GM21367 (cell line): ENCODE measurements around the gene CEBPE.

Experiments used
- ATAC-seq: cut with Tn5 transposase; IDR thresholded peaks from one replicate; pipeline ENCODE4 v1.9.1; 2021; ENCODE audit not compliant: unreplicated experiment

Gene CEBPE

DNA sequence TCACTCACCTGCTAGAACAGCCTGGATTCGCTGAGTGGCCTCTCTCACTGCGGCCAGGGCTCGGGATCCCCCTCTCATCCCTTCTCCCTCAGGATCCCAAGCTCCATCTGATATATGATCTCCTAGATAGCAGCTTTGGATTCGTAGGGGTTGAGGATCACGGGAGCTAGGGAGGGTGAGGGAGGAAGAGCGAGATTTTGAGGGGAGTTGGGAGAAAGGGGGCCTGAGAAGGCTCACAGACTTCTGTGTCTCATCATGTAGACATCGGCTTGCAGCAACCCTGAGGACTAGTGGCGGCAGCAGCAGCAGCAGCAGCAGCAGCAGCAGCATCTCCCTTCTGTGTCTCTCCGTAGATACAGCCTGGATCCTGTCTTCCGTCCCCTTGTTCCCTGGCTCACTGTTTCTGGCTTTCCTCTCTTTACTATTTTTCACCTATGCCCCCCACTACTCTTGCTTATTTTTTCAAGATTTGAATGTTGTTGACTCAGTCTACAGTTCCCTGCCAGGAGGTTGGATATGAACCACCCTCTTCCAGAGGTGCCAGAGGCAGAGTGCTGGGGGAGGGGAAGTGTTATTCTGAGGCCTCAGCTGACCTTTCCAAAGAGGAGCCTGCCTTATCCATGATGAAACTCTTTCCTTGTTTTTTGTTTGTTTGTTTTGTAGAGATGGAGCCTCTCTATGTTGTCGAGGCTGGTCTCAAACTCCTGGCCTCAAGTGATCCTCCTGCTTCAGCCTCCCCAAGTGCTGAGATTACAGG lies 14.3 kb downstream of the CEBPE start, which contains the start of gene CIROP:
Gene CIROP (minus strand): TSS at position 399 of the 757 bp plus-strand sequence. CDS start 69 bp downstream, at position 330.
- no peak for ATAC-seq

DNA sequence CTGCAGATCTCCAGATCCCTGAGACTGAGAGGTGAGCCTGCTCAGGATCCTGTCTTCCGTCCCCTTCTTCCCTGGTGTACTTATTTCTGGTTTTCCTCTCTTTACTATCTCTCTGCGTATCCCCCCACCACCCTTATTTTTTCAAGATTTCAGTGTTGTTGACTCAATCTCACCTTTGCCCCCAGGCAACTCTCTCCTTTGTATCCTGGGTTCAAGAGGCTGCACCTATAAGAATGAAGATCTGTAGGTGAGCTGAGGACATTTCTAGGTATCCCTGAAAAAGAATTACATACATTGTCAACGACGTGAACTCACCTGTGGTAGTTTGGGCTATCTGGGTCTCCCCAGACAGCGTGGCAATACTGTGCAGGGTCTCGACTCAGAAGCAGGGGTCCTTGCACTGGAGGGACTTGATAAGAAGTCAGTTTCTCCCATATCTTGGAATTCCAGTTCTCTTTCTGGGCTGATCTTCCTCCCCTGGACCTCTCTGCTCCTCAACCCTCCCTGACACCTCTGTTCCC lies 14.9 kb downstream of the CEBPE start:
- no peak for ATAC-seq

DNA sequence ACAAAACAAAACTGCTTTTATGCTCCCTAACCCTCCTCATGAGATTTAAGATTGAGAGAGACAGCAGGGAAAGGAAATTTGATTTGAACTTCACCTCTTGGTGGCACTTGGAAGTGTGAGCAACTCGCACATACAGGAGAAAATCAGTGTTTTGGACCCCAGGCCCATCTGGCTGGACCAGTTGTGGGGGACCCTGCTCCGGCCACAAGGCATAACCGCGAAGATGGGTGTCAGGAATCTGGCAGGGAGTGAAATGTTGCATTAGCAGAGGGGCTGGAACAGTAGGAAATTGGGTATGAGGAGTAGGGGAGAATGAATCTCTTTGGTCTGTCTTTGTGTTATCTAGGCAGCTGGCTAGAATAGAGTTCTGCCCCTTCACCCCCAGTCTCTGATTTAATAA lies 15.5 kb downstream of the CEBPE start:
- no peak for ATAC-seq

DNA sequence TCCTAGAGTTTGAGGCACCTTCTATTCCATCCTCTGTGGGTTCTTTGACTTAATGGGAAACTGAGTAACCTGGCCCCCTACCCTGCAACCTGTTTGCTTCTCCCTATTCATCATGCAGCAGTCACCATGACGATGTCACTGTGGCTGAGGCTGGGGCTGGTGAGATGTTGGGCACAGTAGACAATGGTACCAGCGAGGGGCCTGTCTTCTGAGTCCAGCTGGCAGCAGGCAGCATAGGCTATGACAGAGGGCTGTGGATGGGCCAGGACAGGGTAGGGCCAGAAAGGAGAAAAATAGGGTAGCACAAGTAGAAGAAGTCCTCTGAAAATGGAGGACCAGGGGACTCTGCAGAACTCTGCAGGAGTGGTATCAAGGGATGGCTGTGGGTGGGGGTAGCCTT lies 16.3 kb downstream of the CEBPE start:
- ATAC-seq: no peak

DNA sequence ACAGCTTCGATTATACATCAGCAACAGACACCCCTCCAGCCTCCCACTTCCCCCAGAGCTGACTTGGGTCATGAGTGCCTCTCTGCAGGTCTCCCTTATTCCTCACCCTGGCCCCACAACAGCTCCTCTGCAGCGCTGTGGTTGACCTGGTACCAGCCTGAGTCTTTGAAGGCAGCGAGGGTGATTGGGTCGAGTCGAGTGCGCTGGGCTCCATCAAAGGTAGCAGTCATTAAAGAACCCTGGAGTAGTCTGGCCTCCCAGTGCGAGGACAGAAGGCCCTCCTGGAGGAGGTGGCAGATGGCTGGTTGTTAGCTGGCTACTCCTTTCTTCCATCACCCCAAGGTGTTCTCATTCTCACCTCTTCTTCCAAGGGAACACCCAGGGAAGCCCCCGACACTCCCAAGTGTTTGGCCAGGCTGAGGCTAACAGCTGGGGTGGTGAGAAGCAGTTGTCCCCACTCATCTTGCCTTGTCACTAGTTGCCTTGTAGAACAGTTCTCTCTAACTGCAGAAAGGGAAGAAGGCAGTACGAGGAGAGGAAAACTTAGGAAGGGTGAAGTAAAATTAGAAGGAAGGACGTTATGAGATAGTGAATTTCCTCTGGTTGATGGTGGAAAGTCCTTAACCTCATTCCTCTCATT lies 16.9 kb downstream of the CEBPE start:
- ATAC-seq: no peak

DNA sequence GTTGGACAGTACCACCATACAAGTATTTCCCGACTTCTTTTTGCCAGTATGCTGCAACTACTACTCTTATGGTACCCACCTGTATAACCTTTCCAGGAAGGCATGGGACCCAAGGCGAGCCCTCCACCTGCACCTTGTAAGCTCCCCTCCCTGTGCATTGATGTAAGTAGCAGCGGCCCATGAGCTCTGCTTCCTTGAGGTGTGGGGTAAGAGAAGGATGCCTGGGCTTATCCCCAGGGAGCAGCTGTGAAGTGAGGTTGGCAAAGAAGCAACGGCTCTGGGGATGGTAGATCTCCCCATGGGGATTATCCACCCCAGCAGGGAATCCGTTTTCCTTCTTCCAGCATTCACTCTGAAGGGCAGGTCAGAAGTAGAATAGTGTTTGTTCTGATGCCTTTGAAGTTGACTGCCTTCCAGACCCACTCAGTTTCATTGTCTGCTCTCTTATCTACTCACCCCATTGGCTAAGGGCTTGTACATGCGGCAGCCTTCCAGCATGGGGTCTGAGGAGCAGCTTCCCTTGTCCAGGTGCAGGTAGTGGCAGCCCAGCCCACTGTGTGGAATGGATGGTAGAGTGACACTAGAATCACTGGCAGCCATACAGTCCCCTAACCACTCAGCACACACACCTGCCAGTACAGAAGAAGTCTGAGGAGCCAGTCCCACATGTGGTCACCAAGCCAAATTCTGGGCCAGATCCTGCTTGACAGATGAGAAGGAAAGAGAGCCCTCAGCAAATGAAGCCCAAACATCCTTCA lies 17.7 kb downstream of the CEBPE start:
- no peak for ATAC-seq

DNA sequence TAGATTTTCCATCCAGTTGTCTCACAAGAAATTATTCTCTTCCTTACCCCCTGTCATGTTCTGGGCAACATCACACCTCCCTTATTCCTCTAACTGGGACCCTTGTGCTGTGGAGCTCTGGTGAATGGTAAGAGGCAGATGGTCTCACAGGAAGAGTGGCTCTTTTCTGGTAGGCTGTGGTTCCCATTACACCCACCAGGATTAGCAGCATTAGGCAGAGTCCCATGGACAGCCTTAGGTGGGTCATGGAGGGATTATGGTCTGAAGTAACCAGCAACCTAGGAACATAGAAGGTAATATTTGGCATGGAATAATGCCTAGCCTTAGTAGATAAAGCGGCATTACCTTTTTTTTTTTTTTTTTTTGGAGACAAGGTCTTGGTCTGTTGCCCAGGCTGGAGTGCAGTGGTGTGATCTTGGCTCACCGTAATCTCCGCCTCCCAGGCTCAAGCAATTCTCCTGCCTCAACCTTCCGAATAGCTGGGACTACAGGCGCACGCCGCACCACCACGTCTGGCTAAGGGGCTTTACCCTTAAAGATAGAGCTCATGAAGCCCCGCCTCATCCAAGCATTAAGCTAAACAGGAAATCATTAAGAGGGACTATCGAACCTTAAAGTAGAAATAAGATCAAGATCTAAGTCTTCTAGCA lies 19.7 kb downstream of the CEBPE start:
- no peak for ATAC-seq

DNA sequence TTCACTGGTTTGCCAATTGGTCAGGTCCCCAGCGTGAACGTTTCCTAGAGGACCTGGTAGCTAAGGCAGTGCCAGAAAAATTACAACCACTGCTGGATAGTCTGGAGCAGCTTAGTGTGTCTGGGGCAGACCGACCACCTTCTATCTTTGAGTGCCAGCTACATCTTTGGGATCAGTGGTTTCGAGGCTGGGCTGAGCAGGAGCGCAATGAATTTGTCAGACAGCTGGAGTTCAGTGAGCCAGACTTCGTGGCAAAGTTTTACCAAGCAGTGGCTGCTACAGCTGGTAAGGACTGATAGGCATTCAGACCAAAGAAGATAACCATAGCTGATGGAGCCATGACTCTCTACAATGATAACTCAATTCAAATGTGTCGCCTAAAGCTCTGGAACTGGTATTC lies 21.3 kb downstream of the CEBPE start:
- ATAC-seq: no peak

DNA sequence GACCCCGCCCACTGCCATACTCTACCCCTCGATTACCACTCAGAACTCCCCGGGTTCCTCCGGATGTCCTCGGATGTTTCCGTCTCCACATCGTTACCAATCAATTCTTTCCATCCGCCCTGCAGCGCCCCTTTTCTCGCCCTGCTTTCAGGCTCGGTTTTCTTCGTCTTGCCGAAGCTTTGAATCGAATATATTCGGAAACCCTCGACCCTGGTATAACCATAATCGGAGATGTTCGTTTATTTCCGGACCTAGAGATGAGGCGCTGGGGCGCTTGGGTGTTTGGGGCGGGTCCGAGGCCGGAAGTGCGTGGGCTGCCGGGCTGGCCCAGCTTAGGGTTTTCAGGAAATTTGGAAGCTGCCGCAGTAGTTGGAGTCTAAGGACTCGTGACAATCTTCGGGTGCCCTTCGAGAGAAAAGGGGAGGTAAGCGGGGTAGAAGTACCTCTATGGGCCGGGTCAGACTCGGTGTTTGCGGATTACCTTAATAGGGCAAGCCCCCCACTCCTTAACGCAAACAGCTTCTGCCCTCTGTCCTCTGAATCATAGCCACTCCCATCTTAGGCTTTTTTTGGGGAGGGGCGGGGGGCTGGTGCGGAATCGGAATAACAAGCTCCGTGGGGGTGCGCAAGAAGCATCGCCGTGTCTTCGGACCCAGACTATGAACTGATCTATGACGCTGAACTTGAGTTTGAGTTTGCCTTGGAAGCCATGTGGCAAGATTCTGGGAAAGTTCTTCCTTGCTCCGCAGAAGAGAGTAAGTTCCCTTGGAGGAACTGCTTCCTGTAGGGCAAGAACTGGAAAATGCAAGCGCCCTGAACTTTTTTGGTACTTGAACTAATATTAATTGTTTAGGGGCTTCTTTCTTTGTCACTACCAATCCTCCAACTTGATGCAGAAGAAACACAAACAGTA lies 23.6 kb downstream of the CEBPE start, which contains the start of gene C14orf119:
Gene C14orf119 (plus strand): TSS at position 310 of the 913 bp plus-strand sequence. CDS start 2,154 bp downstream, outside the sequence.
- peak; percentile 91 for ATAC-seq

DNA sequence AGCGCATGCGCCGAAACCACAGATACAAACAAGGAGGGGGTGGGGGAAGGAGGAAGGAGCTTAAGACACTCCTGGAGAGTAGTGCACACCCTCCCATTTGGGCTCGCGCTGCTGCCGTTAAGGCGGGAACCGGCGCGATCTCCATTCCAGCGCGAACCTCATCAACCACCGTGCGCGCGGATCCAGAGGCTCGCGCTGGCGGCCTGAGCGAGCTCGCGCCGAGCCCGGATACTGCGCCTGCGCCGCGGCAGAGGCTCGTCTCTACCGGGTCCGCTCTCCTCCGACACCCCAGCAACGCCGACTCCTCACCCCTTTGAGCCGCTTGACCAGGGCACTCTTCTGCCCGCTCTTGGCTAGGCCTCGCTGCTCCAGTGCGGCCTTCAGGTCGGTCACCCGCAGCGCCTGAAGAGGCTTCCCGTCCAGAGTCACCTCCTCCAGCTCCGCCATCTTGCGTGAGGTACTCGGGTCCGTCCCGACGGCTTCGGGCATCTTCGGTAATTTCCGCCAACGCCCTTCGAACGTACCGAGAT lies 24.3 kb downstream of the CEBPE start, which contains the start of gene ACIN1:
Gene ACIN1 (minus strand): TSS at position 471 of the 530 bp plus-strand sequence. CDS start 24 bp downstream, at position 447.
- peak; percentile 18 for ATAC-seq

DNA sequence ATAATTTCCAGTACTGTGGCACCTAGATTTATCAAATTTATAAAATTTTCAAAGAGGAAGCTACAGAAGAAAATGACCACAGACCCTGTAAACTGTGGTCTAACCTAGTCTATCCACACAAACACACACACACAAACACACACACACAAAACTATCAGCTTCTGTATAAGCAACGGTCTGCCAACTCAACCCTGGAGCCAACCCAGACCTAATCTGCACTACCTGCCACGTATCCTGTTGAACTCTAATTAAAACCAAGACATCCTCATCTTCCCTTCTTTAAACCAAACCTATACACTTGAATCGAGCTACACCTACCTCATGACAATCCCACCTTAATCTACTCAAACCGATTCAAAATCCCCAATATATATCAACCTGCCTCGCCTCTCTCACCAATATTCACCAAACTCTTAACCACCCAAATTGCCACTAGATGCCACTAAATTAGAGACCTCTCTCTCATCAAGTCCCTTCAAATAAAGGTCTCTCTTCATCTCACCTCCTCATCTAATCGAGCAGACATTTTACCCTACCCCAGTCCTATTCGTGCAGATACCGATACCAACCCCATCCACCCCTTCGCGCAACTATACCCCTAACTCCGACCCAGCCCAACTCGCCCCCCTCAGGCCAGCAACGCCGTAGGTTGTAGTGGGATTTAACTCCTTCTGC lies 24.9 kb downstream of the CEBPE start:
- ATAC-seq: no peak

DNA sequence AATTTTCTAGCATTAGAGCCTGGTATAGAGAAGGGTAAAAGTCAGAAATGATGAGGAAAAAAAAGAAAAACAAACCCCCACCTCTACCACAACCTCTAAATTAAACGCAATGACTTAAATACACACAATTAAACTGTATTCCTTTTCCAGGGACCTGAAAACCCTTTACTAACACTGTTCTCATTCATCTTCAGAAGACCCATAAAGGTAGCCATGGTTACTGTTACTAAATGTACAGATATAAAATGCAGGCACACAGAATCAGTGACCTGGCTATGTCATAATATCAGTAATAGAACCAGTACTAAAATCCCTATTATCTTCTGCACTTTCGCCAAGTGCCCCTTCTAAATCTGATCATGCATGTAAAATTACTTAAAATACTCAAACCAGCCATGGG lies 25.5 kb downstream of the CEBPE start:
- ATAC-seq: no peak

DNA sequence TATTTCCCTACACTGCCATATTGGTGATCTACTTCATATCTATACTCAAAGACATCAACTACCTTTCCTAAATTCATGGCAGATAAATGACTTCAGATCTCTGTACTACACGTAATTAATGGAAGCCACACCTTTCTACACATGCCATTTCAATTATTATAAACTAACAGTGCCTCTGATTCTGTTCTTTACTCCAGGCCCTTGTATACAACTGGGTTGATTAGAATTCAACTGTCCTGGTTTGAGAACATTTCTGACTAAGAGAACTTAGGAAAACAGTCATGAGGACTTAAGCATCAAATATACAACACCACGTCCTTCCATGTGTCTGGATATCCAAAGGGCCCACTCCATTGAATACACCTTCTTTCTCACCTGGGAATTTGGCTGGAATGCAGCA lies 26.0 kb downstream of the CEBPE start:
- ATAC-seq: no peak

DNA sequence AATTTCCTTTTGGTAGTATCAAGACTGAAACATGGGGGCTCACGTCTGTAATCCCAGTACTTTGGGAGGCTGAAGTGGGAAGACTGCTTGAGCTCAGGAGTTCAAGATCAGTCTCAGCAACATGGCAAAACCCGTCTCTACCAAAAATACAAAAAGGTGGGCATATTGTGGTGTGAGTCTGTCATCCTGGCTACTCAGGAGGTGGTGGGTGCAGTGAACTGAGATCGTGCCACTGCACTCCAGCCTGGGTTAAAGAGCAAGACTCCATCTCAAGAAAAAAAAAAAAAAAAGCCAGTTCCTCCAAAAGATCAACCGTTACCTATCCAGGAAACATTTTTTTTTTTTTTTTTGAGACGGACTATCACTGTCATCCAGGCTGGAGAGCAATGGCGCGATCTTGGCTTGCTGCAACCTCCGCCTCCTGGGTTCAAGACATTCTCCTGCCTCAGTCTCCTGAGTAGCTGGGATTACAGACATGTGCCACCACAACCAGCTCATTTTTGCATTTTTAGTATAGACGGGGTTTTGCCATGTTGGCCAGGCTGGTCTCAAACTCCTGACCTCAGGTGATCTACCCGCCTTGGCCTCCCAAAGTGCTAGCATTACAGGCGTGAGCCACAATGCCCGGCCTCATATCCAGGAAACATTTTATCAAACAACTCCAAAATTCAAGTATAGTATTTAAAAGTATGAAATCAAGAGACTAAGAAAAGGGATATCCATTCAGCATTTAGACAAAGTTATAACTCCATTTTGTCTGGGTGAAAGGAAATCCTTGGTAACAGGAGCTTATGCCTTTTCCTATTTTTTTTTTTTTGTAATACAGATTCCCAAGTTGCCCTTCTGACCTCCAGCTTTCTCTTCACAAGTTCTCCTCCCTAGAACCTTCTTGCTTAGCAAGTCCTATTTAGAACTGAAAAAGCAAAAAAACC lies 27.5 kb downstream of the CEBPE start:
- ATAC-seq: no peak

DNA sequence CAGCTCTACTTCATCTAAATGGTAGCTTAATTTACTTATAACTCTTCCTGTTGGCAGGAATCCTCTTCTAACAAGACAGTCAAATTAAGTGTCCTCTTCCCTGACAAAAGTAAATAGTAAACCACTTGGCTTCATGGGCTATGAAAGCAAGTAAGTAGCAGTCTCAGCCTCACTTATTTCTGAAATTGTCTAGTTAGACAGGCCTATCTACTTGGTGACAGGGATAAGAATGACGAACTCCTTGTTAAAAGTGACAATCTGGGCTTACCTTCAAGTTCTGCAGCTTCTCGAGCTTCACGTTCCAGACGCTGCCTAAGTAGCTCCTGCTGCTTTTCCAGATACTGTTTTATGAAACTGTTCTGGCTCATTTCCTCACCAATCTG lies 28.8 kb downstream of the CEBPE start:
- no peak for ATAC-seq

DNA sequence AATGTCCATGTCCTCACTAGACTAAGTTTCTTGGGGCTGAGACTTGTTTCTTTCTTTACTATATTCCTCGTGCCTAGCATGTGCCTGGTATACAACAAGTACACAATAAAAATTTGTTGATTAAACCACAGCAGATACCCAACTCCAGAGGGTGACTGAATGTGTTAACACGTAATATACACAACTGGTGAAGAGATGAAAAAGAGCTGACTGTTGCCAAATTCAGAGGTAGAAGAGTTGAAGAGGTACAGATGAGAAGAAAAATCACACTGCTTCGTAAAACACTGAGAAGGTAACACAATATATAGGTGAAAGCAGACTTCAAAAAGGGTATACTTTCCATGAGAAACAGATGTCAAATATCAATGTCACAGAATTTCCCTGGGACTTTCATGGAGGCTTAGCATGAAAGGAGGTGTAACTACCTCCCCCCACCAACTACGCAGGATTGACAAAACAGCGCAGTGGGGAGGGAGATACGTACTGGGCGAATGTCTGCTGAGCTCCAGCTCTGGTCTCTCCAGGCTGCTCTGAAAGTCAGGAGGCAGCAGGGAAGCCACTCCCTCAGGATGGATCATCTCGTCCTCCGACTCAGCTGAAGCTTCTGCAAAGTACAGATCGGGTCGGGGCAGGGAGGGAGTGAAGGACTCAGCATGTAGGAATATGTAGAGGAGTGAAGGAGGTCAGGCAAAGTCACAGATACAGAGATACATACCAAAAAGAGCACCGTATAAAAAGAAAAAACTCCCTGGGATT lies 29.4 kb downstream of the CEBPE start:
- no peak for ATAC-seq

DNA sequence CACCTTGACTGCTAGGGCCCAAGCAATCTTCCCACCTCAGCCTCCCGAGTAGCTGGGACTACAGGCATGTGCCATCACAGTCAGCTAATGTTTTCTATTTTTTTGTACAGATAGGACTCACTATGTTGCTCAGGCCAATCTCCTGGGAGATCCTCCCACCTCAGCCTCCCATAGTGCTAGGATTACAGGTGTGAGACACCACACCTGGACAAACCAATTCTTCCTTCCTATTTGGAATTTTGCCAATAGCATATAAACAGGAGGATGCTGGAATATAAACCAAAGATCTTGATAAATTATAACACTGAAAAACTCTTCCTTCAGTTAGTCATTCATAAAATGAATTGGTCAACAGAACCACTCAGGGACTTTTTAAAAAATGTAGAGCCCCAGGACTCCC lies 32.5 kb downstream of the CEBPE start:
- no peak for ATAC-seq
